SU-DHL-6 (cell line): Measurements from ENCODE around the gene TRRAP.

Experiments used
- H2AFZ ChIP-seq: fragments of 200-600 bp; sonication (generic); 2 replicates; pipeline ENCODE4 v1.6.1; 2014; ENCODE audit warnings: low read depth, mild to moderate bottlenecking, moderate library complexity, mixed read lengths, antibody characterized with exemption, low read length; ENCODE audit not compliant: severe bottlenecking
- H3F3A ChIP-seq: fragments of 200-600 bp; shearing (Covaris generic); 2 replicates; pipeline ENCODE4 v1.6.0; 2016; ENCODE audit warnings: antibody characterized with exemption, mild to moderate bottlenecking; ENCODE audit not compliant: insufficient read depth
- H3K27ac ChIP-seq: fragments of 200-600 bp; sonication (generic); 2 replicates; pipeline ENCODE4 v1.5.1; 2016; ENCODE audit warnings: low read depth, mild to moderate bottlenecking, low read length, moderate library complexity, mixed read lengths
- H3K27me3 ChIP-seq: fragments of 200-600 bp; sonication (generic), shearing (Covaris generic); 2 replicates; pipeline ENCODE4 v1.6.0; 2014; ENCODE audit warnings: mild to moderate bottlenecking, low read length
- H3K36me3 ChIP-seq: fragments of 200-600 bp; sonication (generic); 2 replicates; pipeline ENCODE4 v1.6.1; 2014; ENCODE audit warnings: mild to moderate bottlenecking, low read length, mixed read lengths
- H3K4me2 ChIP-seq: fragments of 300-600, 200-600 bp; shearing (Covaris generic), sonication (generic); 2 replicates; pipeline ENCODE4 v1.6.0; 2014; ENCODE audit warnings: low read length, low read depth, mild to moderate bottlenecking; ENCODE audit not compliant: poor library complexity, severe bottlenecking
- H3K4me3 ChIP-seq: fragments of 200-600 bp; sonication (generic); 2 replicates; pipeline ENCODE4 v1.5.1; 2014; ENCODE audit warnings: antibody characterized with exemption, low read length, mild to moderate bottlenecking, mixed read lengths; ENCODE audit not compliant: insufficient read depth, poor library complexity, severe bottlenecking
- H3K79me2 ChIP-seq: fragments of 200-600 bp; sonication (generic); 2 replicates; pipeline ENCODE4 v1.6.1; 2014; ENCODE audit warnings: mild to moderate bottlenecking, low read length, moderate library complexity; ENCODE audit not compliant: insufficient read depth
- H3K9ac ChIP-seq: fragments of 200-600 bp; sonication (generic); 2 replicates; pipeline ENCODE4 v1.7.0; 2014; ENCODE audit warnings: mild to moderate bottlenecking, low read length
- H3K9me2 ChIP-seq: fragments of 200-600 bp; sonication (generic); replicated peaks from 2 replicates; pipeline ENCODE4 v1.6.1; 2014; ENCODE audit warnings: low read length; ENCODE audit not compliant: insufficient read depth
- H3K9me3 ChIP-seq: fragments of 200-600 bp; sonication (generic); 2 replicates; pipeline ENCODE4 v1.6.1; 2014; ENCODE audit warnings: low read length, mixed read lengths; ENCODE audit not compliant: insufficient read depth
- H4K20me1 ChIP-seq: fragments of 200-600 bp; sonication (generic); 2 replicates; pipeline ENCODE4 v1.6.1; 2014; ENCODE audit warnings: low read depth, mild to moderate bottlenecking, antibody characterized with exemption, low read length, moderate library complexity, mixed read lengths
- EZH2phosphoT487 ChIP-seq: fragments of 200-600 bp; sonication (generic), shearing (Covaris generic); conservative IDR thresholded peaks from 2 replicates; pipeline ENCODE4 v1.6.1; 2018; ENCODE audit warnings: mild to moderate bottlenecking, antibody characterized with exemption, low read length, moderate library complexity, mixed read lengths
- TF ChIP-seq, protein P1 (sequence below): fragments of 200-600 bp; sonication (generic); IDR thresholded peaks from one replicate; pipeline ENCODE4 v1.5.1; 2017; ENCODE audit warnings: antibody characterized with exemption, mild to moderate bottlenecking, low read length, moderate library complexity; ENCODE audit not compliant: insufficient read depth, poor library complexity, severe bottlenecking

TRRAP gene

GRCh38 chr7:98862716-98863420 is 15.5 kb upstream of the TRRAP start:
- Histone ChIP-seq H3K9me2 (no peaks in the 10 kb centered on the region), H3K27me3 (no peaks in the 10 kb centered on the region), H4K20me1 (no peaks in the 10 kb centered on the region), H3K4me3 (no peak overlapping the region), H3F3A (0 out of 2 replicates have a peak, but pooled peaks cover 3% of the 10 kb centered on the region), H3K27ac (no peak overlapping the region), H3K9me3 (no peaks in the 10 kb centered on the region), H3K79me2 (no peaks in the 10 kb centered on the region), H3K36me3 (no peaks in the 10 kb centered on the region), H3K9ac (no peak overlapping the region), H2AFZ (no peak overlapping the region), H3K4me2 (no peak overlapping the region)
- TF ChIP-seq EZH2phosphoT487 = no peak
- TF ChIP-seq, protein P1, sequence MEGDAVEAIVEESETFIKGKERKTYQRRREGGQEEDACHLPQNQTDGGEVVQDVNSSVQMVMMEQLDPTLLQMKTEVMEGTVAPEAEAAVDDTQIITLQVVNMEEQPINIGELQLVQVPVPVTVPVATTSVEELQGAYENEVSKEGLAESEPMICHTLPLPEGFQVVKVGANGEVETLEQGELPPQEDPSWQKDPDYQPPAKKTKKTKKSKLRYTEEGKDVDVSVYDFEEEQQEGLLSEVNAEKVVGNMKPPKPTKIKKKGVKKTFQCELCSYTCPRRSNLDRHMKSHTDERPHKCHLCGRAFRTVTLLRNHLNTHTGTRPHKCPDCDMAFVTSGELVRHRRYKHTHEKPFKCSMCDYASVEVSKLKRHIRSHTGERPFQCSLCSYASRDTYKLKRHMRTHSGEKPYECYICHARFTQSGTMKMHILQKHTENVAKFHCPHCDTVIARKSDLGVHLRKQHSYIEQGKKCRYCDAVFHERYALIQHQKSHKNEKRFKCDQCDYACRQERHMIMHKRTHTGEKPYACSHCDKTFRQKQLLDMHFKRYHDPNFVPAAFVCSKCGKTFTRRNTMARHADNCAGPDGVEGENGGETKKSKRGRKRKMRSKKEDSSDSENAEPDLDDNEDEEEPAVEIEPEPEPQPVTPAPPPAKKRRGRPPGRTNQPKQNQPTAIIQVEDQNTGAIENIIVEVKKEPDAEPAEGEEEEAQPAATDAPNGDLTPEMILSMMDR = no peak

DNA sequence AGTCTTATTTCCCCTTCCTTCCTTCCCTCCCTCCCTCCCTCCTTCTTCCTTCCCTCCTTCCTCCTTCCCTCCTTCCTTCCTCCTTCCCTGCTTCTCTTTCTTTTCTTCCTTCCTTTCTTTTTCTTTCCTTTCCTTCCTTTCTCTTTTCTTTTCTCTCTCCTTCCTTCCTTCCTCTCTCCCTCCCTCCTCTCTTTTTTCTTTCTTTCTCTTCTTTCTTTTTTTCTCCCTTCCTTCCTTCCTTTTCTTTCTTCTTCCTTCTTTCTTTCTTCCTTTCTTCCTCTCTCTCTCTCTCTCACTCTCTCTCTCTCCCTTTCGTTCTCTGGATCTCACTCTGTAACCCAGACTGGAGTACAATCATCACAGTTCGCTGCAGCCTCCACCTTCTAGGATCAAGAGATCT is 14.7 kb upstream of the TRRAP start:
- no peaks in the 10 kb centered on the region for H3K36me3 ChIP-seq
- no peak overlapping the region for H3K4me3 ChIP-seq
- no peaks in the 10 kb centered on the region for H3K79me2 ChIP-seq
- no peak overlapping the region for H3K27ac ChIP-seq
- H3K9me3 ChIP-seq = no peaks in the 10 kb centered on the region
- no peak overlapping the region for H2AFZ ChIP-seq
- no peaks in the 10 kb centered on the region for H4K20me1 ChIP-seq
- H3K9me2 ChIP-seq = no peaks in the 10 kb centered on the region
- no peaks in the 10 kb centered on the region; the same call in 1 of the 2 replicates for H3K27me3 ChIP-seq
- no peak for TF ChIP-seq EZH2phosphoT487
- TF ChIP-seq, protein P1 = no peak
- H3K4me2 ChIP-seq = no peak overlapping the region
- 0 out of 2 replicates have a peak, but pooled peaks cover 3% of the 10 kb centered on the region for H3F3A ChIP-seq
- H3K9ac ChIP-seq = no peak overlapping the region

DNA sequence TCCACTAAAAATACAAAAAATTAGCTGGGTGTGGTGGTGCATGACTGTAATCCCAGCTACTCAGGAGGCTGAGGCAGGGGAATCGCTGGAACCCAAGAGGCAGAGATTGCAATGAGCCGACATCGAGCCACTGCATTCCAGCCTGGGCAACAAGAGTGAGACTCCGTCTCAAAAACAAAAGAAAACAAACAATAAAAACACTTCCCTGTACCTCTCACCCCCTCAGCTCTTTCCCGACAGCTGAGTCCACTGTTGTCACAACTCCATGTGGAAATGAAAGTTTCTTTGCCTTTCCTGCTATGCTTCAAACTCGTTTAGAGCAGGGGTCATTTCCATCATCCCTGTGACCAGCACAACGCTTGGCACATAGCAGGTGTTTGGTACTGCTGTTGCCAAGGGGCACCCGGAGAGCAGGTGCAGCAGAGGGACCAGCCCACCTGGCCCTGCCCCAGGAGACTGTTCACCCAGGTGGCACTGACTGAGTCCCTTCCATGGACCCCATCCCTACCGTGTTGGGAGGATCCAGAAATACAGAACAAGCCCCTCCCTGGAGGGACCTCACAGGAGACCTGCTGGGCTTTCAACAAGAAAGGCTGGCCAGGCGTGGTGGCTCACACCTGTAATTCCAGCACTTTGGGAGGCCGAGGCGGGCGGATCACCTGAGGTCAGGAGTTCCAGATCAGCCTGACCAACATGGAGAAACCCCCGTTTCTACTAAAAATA is 13.4 kb upstream of the TRRAP start:
- Histone ChIP-seq H3K9me2 (no peaks in the 10 kb centered on the region), H4K20me1 (no peaks in the 10 kb centered on the region), H3F3A (0 out of 2 replicates have a peak, but pooled peaks cover 3% of the 10 kb centered on the region), H3K4me2 (no peak overlapping the region), H2AFZ (no peak overlapping the region), H3K9ac (no peak overlapping the region), H3K36me3 (no peaks in the 10 kb centered on the region), H3K79me2 (no peaks in the 10 kb centered on the region), H3K27ac (no peak overlapping the region), H3K9me3 (no peaks in the 10 kb centered on the region), H3K27me3 (no peaks in the 10 kb centered on the region; the same call in 1 of the 2 replicates), H3K4me3 (no peak overlapping the region)
- TF ChIP-seq, protein P1 = no peak
- TF ChIP-seq EZH2phosphoT487 = no peak
